Measurements from ENCODE around the gene MYH3.

The MYH3 gene

GRCh38 chr17:10648956-10649355, 8.2 kb downstream of the MYH3 start:
- TF ChIP-seq CTCF (conservative IDR thresholded peaks at IDR 0.05) (no peak), ZFX (IDR thresholded peaks at IDR 0.05) (no peak)
- no peak overlapping the region for H3K27ac ChIP-seq

- H3K27ac ChIP-seq = no peak overlapping the region
- TF ChIP-seq ZFX (IDR thresholded peaks at IDR 0.05) (no peak), CTCF (conservative IDR thresholded peaks at IDR 0.05) (no peak)
These were observed 8.7 kb downstream of the MYH3 start for GRCh38 chr17:10648381-10648780.

- no peak overlapping the region for H3K27ac ChIP-seq
- TF ChIP-seq CTCF (conservative IDR thresholded peaks at IDR 0.05) = peak; percentile 93
- no peak for TF ChIP-seq ZFX (IDR thresholded peaks at IDR 0.05)
These were observed 10.6 kb downstream of the MYH3 start for GRCh38 chr17:10646392-10646990.

- TF ChIP-seq ZFX (IDR thresholded peaks at IDR 0.05) (no peak), CTCF (conservative IDR thresholded peaks at IDR 0.05) (no peak)
- no peak overlapping the region for H3K27ac ChIP-seq
These were observed 16.6 kb downstream of the MYH3 start for GRCh38 chr17:10640475-10640874.

GRCh38 chr17:10638151-10638550, 19.0 kb downstream of the MYH3 start:
- TF ChIP-seq CTCF (conservative IDR thresholded peaks at IDR 0.05) (no peak), ZFX (IDR thresholded peaks at IDR 0.05) (no peak)
- no peak overlapping the region for H3K27ac ChIP-seq

- TF ChIP-seq ZFX (IDR thresholded peaks at IDR 0.05) (no peak), CTCF (conservative IDR thresholded peaks at IDR 0.05) (no peak; the same call in 1 of the 2 replicates)
- H3K27ac ChIP-seq = no peak overlapping the region
These were observed 21.8 kb downstream of the MYH3 start for GRCh38 chr17:10635290-10635689.

GRCh38 chr17:10633738-10634379, 23.2 kb downstream of the MYH3 start:
- TF ChIP-seq CTCF (conservative IDR thresholded peaks at IDR 0.05) (no peak), ZFX (IDR thresholded peaks at IDR 0.05) (no peak)
- H3K27ac ChIP-seq = no peak overlapping the region

Data from C4-2B (cell line).